ENCODE measurements around the gene PSMG2.

The PSMG2 gene, protein sequence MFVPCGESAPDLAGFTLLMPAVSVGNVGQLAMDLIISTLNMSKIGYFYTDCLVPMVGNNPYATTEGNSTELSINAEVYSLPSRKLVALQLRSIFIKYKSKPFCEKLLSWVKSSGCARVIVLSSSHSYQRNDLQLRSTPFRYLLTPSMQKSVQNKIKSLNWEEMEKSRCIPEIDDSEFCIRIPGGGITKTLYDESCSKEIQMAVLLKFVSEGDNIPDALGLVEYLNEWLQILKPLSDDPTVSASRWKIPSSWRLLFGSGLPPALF

DNA sequence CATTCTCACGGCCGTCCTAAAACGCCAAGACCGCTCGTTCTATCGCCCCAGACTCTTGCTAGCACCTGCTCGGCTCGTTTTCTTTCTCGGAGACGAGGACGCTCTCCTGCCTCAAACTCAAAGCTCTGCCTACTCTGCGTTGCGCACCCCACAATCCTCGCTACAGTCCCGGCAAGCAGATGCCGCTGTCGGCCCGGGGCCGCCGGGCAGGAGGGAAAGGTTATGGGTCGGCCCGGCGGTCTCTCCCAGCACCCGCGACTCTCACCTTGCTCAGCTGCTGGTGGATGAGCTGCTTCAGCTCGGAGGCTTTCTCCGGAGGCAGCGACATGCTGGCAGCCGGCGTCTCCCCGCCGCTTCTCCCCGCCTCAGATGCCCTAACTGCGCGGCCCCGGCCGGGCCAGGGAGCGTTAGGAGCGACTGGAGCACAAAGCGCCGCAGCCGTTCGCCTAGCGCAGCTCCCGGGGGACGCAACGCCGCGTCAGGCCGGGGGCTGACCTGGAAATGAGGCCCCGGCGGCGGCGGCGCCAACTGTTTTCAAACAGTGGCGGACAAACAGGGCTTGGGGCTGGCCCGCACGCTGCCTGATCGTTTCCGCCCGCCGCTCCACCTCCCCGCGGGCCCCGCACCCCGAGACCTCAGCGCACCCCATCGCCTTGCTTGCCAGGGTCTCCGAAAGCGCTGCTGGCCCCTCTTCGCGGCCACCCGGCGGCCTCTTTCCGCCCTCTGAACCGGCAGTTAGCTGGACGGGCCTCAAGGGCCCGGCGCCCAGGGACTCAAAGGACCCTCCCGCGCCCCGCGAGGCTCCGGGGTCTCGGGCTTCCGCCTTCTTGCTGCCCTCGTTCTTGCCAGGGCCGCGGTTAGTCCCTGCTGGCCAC, at the start of gene PSMG2, which contains the start of gene CEP76:
PSMG2 (plus strand) TSS at position 822 of the 875 bp plus-strand sequence. CDS start 66 bp downstream, outside the sequence.
CEP76 (minus strand) TSS at position 503 of the 875 bp plus-strand sequence; CDS start at position 328, 175 bp downstream.
- DNase-seq = peak; percentile 22

DNA sequence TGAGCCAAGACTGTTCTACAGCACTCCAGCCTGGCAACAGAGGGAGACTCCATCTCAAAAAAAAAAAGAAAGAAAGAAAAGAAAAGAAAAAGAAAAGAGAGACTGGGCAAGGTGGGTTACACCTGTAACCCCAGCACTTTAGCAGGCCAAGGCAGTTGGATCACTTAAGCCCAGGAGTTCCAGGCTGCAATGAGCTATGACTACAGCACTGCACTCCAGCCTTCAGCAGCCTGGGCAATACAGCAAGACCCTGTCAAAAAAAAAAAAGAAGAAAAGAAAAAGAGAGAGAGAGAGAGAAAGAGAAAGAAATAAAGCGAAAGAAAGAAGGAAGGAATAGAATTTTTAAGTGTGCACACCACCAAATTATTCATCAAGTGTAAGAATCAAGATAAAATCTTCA, 47.9 kb upstream of the PSMG2 start:
- DNase-seq = no peak

DNA sequence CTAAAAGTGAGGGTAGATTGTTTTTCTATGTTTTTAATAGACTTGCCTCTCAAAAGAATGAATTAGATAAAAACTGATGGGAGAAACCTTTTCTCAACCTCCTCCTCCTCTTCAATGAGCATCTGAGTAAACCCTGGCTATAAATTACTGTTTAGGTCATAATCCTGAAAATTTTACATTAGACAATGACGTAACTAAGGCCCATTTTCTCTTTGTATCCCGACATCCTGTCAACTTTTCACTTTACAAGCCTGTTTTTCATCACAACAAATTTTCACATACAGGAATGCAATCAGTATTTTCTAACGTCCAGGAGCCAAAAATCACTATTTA, 46.3 kb upstream of the PSMG2 start:
- no peak for DNase-seq

DNA sequence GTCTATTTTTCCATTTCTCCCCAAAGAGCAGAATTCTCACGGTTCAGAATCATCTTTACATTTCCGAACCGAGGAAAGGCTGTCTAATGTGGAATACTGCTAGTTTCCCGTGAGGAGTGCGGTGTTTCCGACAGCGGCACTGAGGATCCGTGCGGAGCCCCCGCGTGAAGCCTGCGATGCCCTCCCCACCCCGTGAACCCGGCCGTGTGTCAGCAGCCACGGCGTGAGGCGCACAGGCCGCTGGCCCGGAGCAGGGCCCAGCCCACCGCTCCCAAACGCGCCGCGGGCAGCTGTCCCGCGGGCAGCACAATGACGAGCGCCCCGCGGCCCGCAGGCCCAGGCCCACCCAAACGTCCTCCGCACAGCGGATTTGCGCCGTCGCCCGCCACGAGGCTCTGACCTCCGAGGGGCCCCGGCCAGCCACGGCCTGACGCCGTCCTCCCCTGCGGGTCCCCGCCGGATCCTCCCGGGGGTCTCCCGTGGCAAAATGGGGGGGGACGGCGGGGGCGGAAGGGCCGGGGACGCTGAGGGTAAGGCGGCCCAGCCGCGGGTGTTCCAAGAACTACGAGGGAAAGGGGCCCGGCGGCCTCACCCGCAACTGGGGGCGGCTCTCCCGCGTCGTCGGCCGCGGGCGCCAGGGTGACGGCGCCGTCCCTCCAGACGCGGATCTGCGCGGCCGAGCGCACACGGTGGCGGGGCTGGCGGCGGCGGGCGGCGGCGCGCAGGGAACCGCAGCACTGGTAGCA, 45.7 kb upstream of the PSMG2 start:
- no peak for DNase-seq

DNA sequence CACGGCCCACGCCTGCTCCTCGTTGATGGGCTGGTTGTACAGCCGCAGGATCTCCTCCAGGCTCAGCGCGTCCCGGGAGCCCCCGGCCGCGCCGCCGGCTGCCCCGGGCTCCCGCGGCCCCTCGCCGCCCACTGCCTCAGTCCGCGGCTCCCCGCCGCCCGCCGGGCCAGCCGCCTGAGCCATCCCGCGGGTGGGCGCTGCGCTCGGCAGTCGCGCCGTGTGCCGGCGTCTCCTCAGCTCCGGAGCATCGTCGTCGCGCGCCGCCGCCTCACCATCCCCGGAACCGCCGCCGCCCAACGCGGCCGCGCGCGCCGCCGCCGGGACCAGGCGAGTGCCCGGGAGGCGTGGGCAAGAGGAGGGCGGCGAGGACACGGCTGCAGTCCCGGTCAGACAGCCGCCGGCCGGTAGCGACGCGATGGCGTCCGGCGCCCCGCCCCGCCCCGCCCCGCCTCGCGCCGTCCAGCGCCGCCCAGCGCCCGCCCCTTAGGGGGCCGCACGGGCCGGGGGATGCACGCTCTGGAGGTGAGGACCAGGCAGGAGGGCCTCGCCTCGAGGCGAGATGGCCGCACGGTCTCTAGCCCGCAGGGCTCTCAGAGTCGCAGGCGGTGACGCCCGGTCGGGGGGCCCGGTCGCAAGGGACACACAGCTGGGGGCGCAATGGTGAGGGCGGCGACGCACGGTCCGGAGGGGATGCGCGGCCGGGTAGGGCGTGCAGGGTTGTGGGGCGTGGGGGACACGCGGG, 45.0 kb upstream of the PSMG2 start, which contains the start of gene SPIRE1:
SPIRE1 (minus strand) TSS at position 424 of the 742 bp plus-strand sequence; CDS start at position 183, 241 bp downstream.
- no peak for DNase-seq

DNA sequence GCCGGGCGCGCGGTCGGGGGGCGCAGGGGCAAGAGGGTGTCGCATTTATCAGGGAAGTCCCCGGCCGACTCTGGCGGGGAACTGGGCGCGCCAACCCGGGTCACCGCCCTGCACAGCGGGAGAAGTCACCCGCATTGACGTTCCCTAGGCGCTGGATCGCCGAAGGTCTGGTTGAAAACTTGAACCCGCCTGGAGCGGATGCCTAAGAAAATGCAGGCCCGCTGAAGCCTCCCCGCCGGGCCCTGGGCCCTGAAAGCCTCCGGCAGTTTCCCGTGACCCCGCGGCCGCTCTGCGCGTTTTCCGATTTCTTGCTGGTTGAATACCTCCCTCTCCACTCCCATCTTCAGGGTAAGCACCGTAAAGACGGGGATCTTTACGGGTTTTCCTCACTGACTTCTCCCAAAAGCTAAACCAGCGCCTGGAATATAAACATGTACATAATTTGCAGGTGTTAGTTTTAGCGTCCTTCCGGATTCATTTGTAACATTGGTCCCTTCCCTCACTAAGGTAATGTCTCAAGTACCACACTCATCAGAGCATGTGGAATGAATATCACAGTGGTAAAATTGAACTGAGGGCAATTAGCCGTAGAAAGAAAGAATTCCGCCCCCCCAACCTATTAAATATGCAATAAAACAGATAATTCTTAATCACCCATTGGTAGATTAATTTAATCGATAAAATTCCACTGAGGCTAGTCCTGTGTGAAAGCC, 44.3 kb upstream of the PSMG2 start:
- DNase-seq = no peak

DNA sequence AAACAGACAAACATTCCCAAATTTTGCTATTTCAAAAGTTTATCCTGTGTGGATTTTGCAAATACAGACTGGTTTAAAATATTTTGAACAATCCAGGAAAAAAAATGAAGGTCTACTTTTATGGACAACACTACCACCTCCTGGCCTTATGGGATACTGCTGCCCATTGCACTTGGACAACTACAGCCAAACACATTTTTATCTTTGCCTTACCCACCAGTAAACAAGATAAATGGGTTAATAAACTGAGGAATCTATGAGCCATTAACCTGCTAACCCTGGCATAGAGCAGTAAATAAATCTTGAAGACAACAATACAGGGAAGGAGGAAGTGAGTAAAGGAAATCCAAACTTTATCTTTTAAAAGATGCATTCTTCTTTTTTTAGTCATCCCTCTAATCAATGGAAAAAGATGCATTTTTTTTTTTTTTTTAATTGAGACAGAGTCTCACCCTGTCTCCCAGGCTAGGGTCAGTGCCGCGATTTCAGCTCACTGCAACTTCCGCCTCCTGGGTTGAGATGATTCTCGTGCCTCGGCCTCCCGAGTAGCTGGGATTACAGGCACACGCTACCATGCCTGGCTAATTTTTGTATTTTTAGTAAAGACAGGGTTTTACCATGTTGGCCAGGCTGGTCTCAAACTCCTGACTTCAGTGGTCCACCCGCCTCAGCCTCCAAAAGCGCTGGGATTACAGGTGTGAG, 42.8 kb upstream of the PSMG2 start:
- DNase-seq = peak; percentile 14

DNA sequence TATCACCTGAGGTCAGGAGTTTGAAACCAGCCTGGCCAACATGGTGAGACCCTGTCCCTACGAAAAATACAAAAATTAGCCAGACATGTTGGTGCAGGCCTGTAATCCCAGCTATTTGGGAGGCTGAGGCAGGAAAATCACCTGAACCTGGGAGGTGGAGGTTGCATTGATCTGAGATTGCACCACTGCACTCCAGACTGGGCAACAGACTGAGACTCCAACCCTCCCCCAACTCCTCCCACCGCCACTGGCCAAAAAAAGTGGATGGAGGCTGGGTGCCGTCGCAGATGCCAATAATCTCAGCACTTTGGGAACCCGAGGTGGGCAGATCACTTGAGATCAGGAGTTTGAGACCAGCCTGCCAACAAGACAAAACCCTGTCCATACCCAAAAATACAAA, 34.8 kb upstream of the PSMG2 start:
- DNase-seq = no peak

DNA sequence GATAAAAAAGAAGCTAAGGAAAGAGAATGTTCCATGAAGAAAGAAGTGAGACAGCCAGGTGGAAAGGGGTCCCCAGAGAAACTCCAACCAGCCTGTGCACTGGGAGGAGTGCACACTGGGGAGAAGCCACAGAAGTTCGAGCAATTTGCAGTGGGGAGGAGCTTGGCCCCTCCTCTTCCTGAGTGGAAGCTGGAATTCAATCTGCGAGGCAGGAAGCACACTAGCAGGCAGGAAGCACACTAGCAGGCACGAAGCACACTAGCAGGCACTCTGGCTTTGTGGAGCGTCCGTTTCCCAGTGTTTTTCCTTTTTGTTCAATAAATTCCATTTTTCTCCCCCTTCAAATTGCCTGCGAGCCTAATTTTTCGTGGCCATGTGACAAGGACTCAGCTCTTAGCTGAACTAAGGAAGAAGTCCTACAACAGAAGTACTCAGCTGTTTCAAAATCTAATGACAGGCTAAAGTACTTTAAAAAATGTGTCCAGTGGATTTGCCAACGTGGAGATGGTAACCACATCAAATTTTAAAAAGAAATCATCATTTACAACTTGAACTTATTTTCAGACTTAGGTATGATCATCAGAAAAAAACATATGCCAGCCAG, 23.6 kb upstream of the PSMG2 start:
- DNase-seq = no peak

DNA sequence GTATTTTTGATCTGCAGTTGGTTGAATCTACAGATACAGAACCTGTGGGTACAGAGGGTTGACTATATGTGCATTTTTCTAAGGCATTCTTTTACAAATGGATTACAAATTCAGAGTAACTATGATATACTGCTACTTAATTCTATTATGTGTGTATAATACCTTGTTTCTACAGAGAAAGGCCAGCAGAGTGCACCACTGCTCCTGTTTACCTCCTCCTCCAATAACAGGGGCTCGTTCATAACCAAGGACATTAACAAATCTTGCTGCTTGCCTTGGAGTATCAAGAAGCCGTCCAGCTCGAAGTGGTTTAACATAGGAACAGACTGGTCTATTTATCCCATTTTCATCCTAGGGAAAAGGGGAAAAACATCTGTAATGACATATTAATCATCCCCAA, 16.7 kb upstream of the PSMG2 start:
- DNase-seq = no peak

DNA sequence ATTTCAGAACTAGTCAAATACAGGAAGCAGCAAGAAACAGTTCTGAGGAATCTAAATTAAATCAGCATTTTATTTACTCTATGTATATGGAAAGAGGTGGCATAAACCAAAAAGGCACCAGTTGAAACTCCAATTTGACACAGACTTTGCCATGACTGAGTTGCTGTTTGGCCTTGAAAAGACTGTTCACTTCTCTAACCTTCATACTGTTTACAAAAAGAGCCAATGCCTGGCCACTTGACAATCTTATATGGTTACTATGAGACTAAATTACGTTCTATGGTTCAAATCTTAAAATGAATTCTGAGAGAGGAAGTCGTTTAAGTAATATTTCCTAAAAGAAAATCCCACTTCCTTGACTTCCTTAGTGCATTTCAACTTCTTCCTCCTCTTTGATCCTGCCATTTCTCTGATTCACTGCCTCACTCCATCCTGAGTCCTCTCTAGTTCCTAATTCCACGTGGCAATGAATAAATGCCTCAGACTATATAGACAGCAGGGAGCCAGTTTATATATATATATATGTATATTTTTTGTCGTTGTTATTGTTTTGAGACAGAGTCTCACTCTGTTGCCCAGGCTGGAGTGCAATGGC, 13.5 kb upstream of the PSMG2 start:
- DNase-seq = no peak

DNA sequence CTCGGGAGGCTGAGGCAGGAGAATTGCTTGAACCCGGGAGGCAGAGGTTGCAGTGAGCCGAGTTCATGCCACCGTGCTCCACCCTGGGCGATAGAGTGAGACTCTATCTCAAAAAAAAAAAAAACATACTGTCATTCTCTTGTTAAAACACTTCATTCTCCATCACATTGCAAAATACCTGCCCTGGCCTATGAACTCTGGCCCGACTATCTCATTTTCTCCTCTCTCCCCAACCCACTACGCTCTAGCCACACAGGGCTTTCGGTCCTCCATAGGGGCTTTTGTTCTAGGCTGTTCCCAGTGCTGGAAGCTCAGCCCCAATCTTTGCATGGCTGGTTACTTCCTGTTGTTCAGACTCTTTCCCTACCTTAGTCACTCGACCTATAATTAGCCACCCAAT, 10.6 kb upstream of the PSMG2 start:
- no peak for DNase-seq

DNA sequence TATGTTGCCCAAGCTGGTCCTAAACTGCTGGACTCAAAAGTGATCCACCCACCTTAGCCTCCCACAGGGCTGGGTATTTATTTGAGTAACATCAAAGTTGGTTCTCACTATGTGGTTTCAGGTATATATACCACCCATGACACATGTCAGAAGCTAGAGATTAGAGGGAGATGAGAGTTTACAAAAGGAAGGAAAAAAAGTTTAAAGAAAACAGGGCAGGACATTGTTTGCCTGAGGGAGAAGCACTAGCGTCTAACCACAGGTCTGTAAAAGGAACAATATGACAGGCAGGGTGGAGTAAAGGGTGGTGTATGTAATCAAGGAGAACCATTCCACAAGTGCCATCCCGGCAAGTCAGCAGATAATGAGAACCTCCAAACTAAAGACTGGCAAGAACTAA, 8.8 kb upstream of the PSMG2 start:
- DNase-seq = no peak

DNA sequence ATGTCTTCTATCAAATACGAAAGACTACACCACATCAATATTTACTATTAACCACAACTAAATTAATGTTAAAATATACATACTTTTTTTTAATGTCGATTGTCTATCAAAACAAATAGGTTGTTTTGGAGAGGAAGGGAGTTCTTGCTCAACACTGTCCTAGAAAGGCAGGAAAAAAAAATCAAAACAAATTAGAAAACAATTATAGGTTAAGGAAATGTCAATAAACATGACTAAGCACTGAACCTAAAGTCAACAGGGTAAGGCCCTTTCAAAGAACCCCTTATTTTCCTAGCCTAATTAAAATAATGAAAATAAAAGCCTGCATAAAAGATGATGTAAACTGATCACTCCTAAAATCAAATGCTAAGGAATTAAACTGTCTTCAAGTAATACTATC, 3.1 kb upstream of the PSMG2 start:
- no peak for DNase-seq

DNA sequence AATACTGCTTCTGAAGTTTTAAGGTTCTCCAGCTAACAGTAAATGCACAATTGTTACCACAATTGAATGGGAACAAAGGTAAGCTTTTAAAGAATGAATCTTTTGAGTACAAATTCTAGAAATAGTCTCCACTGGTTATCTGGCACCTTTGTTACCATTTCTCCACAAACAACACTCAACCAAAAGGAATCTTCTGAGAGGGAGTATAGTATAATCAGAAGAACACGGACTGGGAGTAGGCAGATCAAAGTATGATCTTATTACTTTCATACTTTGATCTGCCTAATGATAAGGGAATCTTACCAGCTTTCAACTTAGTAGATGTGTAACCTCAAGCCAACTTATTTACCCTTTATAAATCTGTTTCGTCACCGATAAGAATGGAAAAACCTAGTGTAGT, 1.7 kb upstream of the PSMG2 start:
- DNase-seq = no peak

DNA sequence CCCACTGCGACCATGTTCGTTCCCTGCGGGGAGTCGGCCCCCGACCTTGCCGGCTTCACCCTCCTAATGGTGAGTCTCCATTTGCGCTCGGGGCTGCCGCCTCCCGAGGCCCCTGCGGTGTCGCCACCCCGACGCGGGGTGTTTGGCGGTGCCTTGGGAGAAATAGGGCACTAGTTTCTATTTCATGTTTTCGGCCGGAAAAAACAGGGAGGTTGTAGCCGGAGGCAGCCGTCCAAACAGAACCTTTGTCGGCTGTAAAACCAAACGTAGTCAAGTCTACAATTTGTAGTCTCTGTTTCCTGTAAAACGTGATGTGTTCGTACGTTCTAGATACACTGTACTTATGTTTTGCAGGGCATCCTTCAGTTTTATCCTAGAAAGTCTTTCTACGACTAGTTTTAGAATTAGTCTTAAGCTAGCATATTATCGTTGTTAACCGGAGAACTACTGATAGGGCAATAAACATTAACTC, 290 bp downstream of the PSMG2 start:
- DNase-seq = no peak

DNA sequence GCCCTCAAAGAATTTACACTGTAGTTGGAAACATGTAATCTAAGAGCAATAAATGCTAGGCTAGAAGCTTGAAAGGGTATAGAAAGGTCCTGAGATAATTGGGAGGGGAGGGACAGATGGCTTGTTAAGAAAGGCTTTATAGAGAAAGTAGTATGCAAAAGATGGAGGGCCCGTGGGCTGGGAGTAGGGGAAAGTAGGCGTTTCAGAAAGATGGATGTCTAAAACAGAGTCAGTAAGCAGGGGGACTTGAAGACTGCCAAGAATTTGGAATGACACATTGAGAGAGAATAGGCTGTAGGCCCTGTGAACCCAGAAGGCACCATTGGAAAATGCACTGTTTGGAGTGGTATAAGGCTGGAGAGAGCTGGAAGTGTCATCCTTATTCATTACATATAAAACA, 822 bp downstream of the PSMG2 start:
- no peak for DNase-seq

DNA sequence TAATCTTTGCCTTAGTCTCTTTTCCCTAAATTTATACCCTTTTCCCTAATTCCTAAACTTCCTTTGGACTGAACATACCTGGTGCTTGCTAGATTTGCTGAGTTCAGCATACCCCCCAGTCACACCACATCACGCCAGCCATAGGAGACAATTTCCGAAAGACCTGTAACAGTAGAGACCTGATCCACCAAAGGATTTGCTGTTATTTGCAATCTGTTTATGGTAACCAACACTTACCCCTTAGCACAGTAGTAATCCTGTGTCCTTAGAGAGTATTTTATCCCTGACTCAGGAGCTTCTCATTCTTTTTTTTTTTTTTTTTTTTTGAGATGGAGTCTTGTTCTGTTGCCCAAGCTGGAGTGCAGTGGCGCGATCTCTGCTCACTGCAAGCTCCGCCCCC, 8.6 kb downstream of the PSMG2 start:
- no peak for DNase-seq

DNA sequence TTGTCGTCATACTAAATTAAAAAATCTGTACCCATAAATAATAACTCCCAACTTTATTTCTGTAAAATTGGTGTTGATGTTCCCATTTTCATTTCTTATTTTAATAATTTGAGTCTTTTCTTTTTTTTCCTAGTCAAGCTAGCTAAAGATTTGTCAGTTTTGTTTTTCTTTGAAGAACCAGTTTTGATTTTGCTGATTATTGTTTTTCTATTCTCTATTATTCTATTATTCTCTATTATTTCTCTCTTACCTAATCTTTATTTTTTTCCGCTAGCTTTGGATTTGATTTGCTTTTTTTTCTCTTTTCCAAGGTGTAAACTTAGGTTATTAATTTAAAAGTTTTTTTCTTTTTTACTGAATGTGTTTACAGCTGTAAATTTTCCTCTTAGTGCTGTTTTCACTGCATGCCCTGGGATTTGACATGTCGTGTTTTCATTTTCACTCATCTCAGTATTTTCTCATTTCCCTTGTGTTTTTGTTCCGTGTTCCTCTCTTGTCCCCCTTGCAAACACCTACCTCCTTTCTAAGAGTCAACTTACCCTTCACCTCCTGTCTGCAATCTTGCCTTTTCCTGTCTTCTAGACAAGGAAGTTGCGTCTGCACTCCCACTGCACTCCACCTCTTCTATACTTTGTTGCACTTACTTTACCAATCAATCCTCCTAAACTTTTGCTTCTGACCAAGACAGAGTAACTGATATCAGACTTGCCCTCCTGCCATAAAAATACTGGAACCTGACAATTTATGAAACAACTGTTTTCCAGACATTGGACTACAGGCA, 18.8 kb downstream of the PSMG2 start:
- DNase-seq = no peak

DNA sequence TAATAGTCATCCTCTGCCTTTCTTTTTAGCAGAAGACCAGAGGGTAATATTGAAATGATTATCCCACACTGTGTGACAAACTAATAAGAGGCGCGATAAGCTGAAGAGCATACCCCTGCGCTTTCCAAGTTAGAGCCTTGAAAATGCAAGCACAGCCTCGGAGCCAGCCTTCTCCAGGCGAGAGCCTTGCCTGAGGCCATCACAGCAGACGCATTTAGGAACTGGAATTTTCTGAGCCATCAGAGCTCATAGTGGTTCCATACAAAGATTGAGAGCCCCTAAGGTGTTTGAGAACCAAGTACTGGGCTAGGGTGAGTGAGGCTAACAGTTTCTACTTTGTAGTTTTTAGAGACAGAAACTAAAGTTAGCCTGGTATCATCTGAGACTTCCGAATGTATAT, 19.9 kb downstream of the PSMG2 start:
- no peak for DNase-seq

All from NCI-H524 treated with DMSO at 0.1 percent for 48 hours (cell line).